Activated B cell treated with CpG ODN at 0.5 μM for 24 hours (primary cell): ENCODE measurements around the gene PDE7B. TPM values are rescaled to one million over a fixed set of nuclear protein-coding genes. Genes with fewer than 3 reads are reported as not detected.

Experiments used
- ATAC-seq: fragments of 200-7000 bp; cut with Tn5 transposase; one replicate; pipeline ENCODE4 v1.10.0; 2021; ENCODE audit warnings: low read depth, mild to moderate bottlenecking, moderate library complexity
- CTCF ChIA-PET: fragments of 350-600 bp; sonication (Branson Sonifier 250); formaldehyde crosslinking; loops from one replicate; lab custom pipeline; 2021; ENCODE audit warnings: antibody characterized with exemption; lab: Charles Lee
- POLR2A ChIA-PET: fragments of 350-600 bp; sonication (Branson Sonifier 250); formaldehyde crosslinking; loops from one replicate; lab custom pipeline; 2021; ENCODE audit warnings: antibody characterized with exemption; lab: Charles Lee
- DNase-seq: peaks from one replicate; pipeline ENCODE4 v3.0.0; 2022
- H3K27ac Mint-ChIP-seq: one replicate; pipeline ENCODE4 v1.8.0; 2020; ENCODE audit warnings: mixed read lengths
- H3K27me3 Mint-ChIP-seq: one replicate; pipeline ENCODE4 v1.8.0; 2021; ENCODE audit warnings: mixed read lengths
- H3K36me3 Mint-ChIP-seq: one replicate; pipeline ENCODE4 v1.8.0; 2021; ENCODE audit warnings: low read depth, mixed read lengths
- H3K4me1 Mint-ChIP-seq: one replicate; pipeline ENCODE4 v1.8.0; 2021; ENCODE audit warnings: mixed read lengths
- H3K4me3 Mint-ChIP-seq: one replicate; pipeline ENCODE4 v1.8.0; 2020; ENCODE audit warnings: mild to moderate bottlenecking, mixed read lengths
- H3K9me3 Mint-ChIP-seq: one replicate; pipeline ENCODE4 v1.8.0; 2020; ENCODE audit warnings: mixed read lengths
- CTCF ChIP-seq: fragments of 200-600 bp; IDR thresholded peaks from one replicate; pipeline ENCODE4 v1.8.0; 2022; ENCODE audit warnings: antibody characterized with exemption, mild to moderate bottlenecking
- intact Hi-C: fragments of 100-400 bp; cut with micrococcal nuclease; formaldehyde crosslinking; loops from one replicate; pipeline ENCODE4 v1.15.1; 2024
- total RNA-seq: library from RNA; stranded (reverse); gene quantifications from 2 replicates; pipeline ENCODE4 v1.2.3, GENCODE V29; 2022

Gene PDE7B
- total RNA-seq, 1 donor from 2014 or later: 1.8 TPM

- DNase-seq (no peak), ATAC-seq (no peak)
- Mint-ChIP-seq H3K27me3 (no peaks in the 10 kb centered on the region), H3K4me3 (no peak overlapping the region), H3K27ac (no peak overlapping the region), H3K36me3 (peaks cover 20% of the 10 kb centered on the region), H3K9me3 (no peaks in the 10 kb centered on the region), H3K4me1 (no peaks in the 10 kb centered on the region)
- ChIA-PET POLR2A (no interaction called here), CTCF (no interaction called here)
- no peak for TF ChIP-seq CTCF
- intact Hi-C loops: no loop called here
These were observed 295.8 kb downstream of the PDE7B start for GRCh38 chr6:136147342-136147741.

GRCh38 chr6:136148051-136148450 lies 296.6 kb downstream of the PDE7B start:
- ChIA-PET POLR2A (no interaction called here), CTCF (no interaction called here)
- ATAC-seq (no peak), DNase-seq (no peak)
- no peak overlapping the region for H3K27ac Mint-ChIP-seq
- no peaks in the 10 kb centered on the region for H3K4me1 Mint-ChIP-seq
- no peaks in the 10 kb centered on the region for H3K9me3 Mint-ChIP-seq
- intact Hi-C loops: no loop called here
- H3K4me3 Mint-ChIP-seq: no peak overlapping the region
- H3K27me3 Mint-ChIP-seq: no peaks in the 10 kb centered on the region
- peaks cover 20% of the 10 kb centered on the region for H3K36me3 Mint-ChIP-seq
- no peak for TF ChIP-seq CTCF

GRCh38 chr6:136148523-136148922 lies 297.0 kb downstream of the PDE7B start:
- H3K9me3 Mint-ChIP-seq: no peaks in the 10 kb centered on the region
- H3K4me1 Mint-ChIP-seq: no peaks in the 10 kb centered on the region
- no peak for TF ChIP-seq CTCF
- no peak for ATAC-seq
- H3K27me3 Mint-ChIP-seq: no peaks in the 10 kb centered on the region
- CTCF ChIA-PET: no interaction called here
- no peak overlapping the region for H3K4me3 Mint-ChIP-seq
- DNase-seq: no peak
- intact Hi-C loops: no loop called here
- POLR2A ChIA-PET: no interaction called here
- H3K36me3 Mint-ChIP-seq: peaks cover 20% of the 10 kb centered on the region
- H3K27ac Mint-ChIP-seq: no peak overlapping the region

- ChIA-PET CTCF (no interaction called here), POLR2A (no interaction called here)
- Mint-ChIP-seq H3K27me3 (no peaks in the 10 kb centered on the region), H3K27ac (no peak overlapping the region), H3K4me3 (no peak overlapping the region), H3K9me3 (no peaks in the 10 kb centered on the region), H3K36me3 (peaks cover 25% of the 10 kb centered on the region), H3K4me1 (no peaks in the 10 kb centered on the region)
- intact Hi-C loops: no loop called here
- no peak for ATAC-seq
- no peak for DNase-seq
- no peak for TF ChIP-seq CTCF
These were observed 297.8 kb downstream of the PDE7B start for GRCh38 chr6:136149311-136149710.

GRCh38 chr6:136150961-136151360 lies 299.5 kb downstream of the PDE7B start:
- intact Hi-C loops: no loop called here

More at GRCh38 chr6:136150961-136151360, 299.5 kb downstream of the PDE7B start:
- Mint-ChIP-seq H3K4me1 (no peaks in the 10 kb centered on the region), H3K9me3 (no peaks in the 10 kb centered on the region), H3K27ac (no peak overlapping the region), H3K4me3 (no peak overlapping the region), H3K36me3 (peaks cover 39% of the 10 kb centered on the region), H3K27me3 (no peaks in the 10 kb centered on the region)
- no peak for DNase-seq
- no peak for ATAC-seq
- TF ChIP-seq CTCF: no peak
- ChIA-PET POLR2A (no interaction called here), CTCF (no interaction called here)
